Neural progenitor cell (in vitro differentiated cells): ENCODE measurements around the gene SLCO4A1. TPM values are rescaled to one million over a fixed set of nuclear protein-coding genes. Genes with fewer than 3 reads are reported as not detected.
A peak's percentile ranks its signal among the peaks of the same experiment; 100 is the strongest.

Source experiments
- DNase-seq: peaks from one replicate; pipeline ENCODE4 v3.0.0-alpha.2; 2016; ENCODE audit warnings: low spot score
- H2AFZ ChIP-seq: fragments of 200-600 bp; sonication (generic); replicated peaks from 2 replicates; pipeline ENCODE4 v1.6.1; 2016; ENCODE audit warnings: antibody characterized with exemption
- H3F3A ChIP-seq: fragments of 200-600 bp; sonication (generic); 2 replicates; pipeline ENCODE4 v1.6.1; 2016; ENCODE audit warnings: antibody characterized with exemption, low read depth
- H3K27ac ChIP-seq: fragments of 200-600 bp; sonication (generic); 2 replicates; pipeline ENCODE4 v1.5.1; 2016; ENCODE audit warnings: mild to moderate bottlenecking
- H3K27me3 ChIP-seq: fragments of 200-600 bp; sonication (generic); 2 replicates; pipeline ENCODE4 v1.6.1; 2016; ENCODE audit warnings: mild to moderate bottlenecking, moderate library complexity
- H3K36me3 ChIP-seq: fragments of 200-600 bp; sonication (generic); 2 replicates; pipeline ENCODE4 v1.5.1; 2016
- H3K4me1 ChIP-seq: fragments of 200-600 bp; sonication (generic); 2 replicates; pipeline ENCODE4 v1.6.1; 2016; ENCODE audit warnings: mixed run types
- H3K4me2 ChIP-seq: fragments of 200-600 bp; sonication (generic); 2 replicates; pipeline ENCODE4 v1.6.1; 2016
- H3K4me3 ChIP-seq: fragments of 200-600 bp; sonication (generic); 2 replicates; pipeline ENCODE4 v1.5.1; 2016
- H3K79me2 ChIP-seq: fragments of 200-600 bp; sonication (generic); 2 replicates; pipeline ENCODE4 v1.6.1; 2016; ENCODE audit warnings: low read depth
- H3K9ac ChIP-seq: fragments of 200-600 bp; sonication (generic); 2 replicates; pipeline ENCODE4 v1.6.1; 2016
- H3K9me3 ChIP-seq: fragments of 200-600 bp; sonication (generic); 2 replicates; pipeline ENCODE4 v1.5.1; 2016; ENCODE audit warnings: low read depth
- H4K20me1 ChIP-seq: fragments of 200-600 bp; sonication (generic); 2 replicates; pipeline ENCODE4 v1.6.1; 2016; ENCODE audit warnings: low read depth
- H3K27ac Mint-ChIP-seq: 3 replicates; pipeline ENCODE4 v1.8.0; 2021; ENCODE audit warnings: mixed read lengths
- H3K27me3 Mint-ChIP-seq: 2 replicates; pipeline ENCODE4 v1.8.0; 2022; ENCODE audit warnings: low read depth, mild to moderate bottlenecking, inconsistent platforms, moderate library complexity, mixed read lengths; ENCODE audit not compliant: insufficient read depth
- H3K36me3 Mint-ChIP-seq: 3 replicates; pipeline ENCODE4 v1.8.0; 2021; ENCODE audit warnings: mixed read lengths
- H3K4me1 Mint-ChIP-seq: 3 replicates; pipeline ENCODE4 v1.8.0; 2021; ENCODE audit warnings: mixed read lengths
- H3K4me3 Mint-ChIP-seq: 3 replicates; pipeline ENCODE4 v1.8.0; 2021; ENCODE audit warnings: mild to moderate bottlenecking, moderate library complexity, mixed read lengths
- H3K9me3 Mint-ChIP-seq: 3 replicates; pipeline ENCODE4 v1.8.0; 2020; ENCODE audit warnings: mixed read lengths
- CTCF ChIP-seq: fragments of 200-600 bp; sonication (generic); IDR thresholded peaks from 2 replicates; pipeline ENCODE4 v1.5.1; 2017; ENCODE audit warnings: antibody characterized with exemption, mild to moderate bottlenecking
- EZH2 ChIP-seq: fragments of 200-600 bp; sonication (generic); IDR thresholded peaks from 2 replicates; pipeline ENCODE4 v1.6.1; 2017; ENCODE audit warnings: antibody characterized with exemption, mild to moderate bottlenecking, moderate library complexity
- EZH2phosphoT487 ChIP-seq: fragments of 200-600 bp; sonication (generic); IDR thresholded peaks from 2 replicates; pipeline ENCODE4 v1.6.1; 2017; ENCODE audit warnings: antibody characterized with exemption
- total RNA-seq: library from RNA; depleted of rRNA; stranded (reverse); fragments of >200 nt; gene quantifications from 2 replicates; pipeline ENCODE4 v1.2.3, GENCODE V29; 2015; ENCODE audit warnings: low replicate concordance

The SLCO4A1 gene
- total RNA-seq, 1 donor from 2014 or later = 0.88 TPM

GRCh38 chr20:62699741-62700140 lies 57.4 kb downstream of the SLCO4A1 start:
- no peak overlapping the region for H3K9ac ChIP-seq
- no peaks in the 10 kb centered on the region for H3K27me3 ChIP-seq
- H3K4me2 ChIP-seq = no peak overlapping the region
- H4K20me1 ChIP-seq = no peaks in the 10 kb centered on the region
- no peaks in the 10 kb centered on the region for H3K79me2 ChIP-seq
- peaks cover 15% of the 10 kb centered on the region for H3K27me3 Mint-ChIP-seq
- H3F3A ChIP-seq = no peaks in the 10 kb centered on the region
- no peaks in the 10 kb centered on the region for H3K36me3 Mint-ChIP-seq
- no peak for DNase-seq
- no peak overlapping the region for H2AFZ ChIP-seq
- H3K9me3 Mint-ChIP-seq = peaks cover 2% of the 10 kb centered on the region
- peaks cover 3% of the 10 kb centered on the region for H3K4me1 ChIP-seq
- peaks cover 20% of the 10 kb centered on the region for H3K4me1 Mint-ChIP-seq
- TF ChIP-seq CTCF = no peak
- no peak for TF ChIP-seq EZH2
- TF ChIP-seq EZH2phosphoT487 = no peak
- no peaks in the 10 kb centered on the region for H3K36me3 ChIP-seq
- no peak overlapping the region for H3K4me3 Mint-ChIP-seq
- H3K9me3 ChIP-seq = no peaks in the 10 kb centered on the region
- H3K27ac ChIP-seq = no peak overlapping the region
- no peak overlapping the region for H3K4me3 ChIP-seq
- H3K27ac Mint-ChIP-seq = no peak overlapping the region

- peaks cover 3% of the 10 kb centered on the region for H3K4me1 ChIP-seq
- H3K27ac Mint-ChIP-seq = no peak overlapping the region
- H3K4me2 ChIP-seq = no peak overlapping the region
- no peaks in the 10 kb centered on the region for H3K9me3 ChIP-seq
- no peak overlapping the region for H2AFZ ChIP-seq
- H3K4me3 ChIP-seq = no peak overlapping the region
- no peaks in the 10 kb centered on the region for H3K9me3 Mint-ChIP-seq
- peaks cover 9% of the 10 kb centered on the region for H3K27me3 Mint-ChIP-seq
- H3K27ac ChIP-seq = no peak overlapping the region
- H3F3A ChIP-seq = no peaks in the 10 kb centered on the region
- H3K79me2 ChIP-seq = no peaks in the 10 kb centered on the region
- peaks cover 4% of the 10 kb centered on the region for H3K27me3 ChIP-seq
- no peaks in the 10 kb centered on the region for H4K20me1 ChIP-seq
- peaks cover 19% of the 10 kb centered on the region for H3K4me1 Mint-ChIP-seq
- DNase-seq = no peak
- no peak overlapping the region for H3K4me3 Mint-ChIP-seq
- H3K36me3 Mint-ChIP-seq = no peaks in the 10 kb centered on the region
- no peaks in the 10 kb centered on the region for H3K36me3 ChIP-seq
- TF ChIP-seq CTCF = no peak
- no peak for TF ChIP-seq EZH2
- no peak for TF ChIP-seq EZH2phosphoT487
- no peak overlapping the region for H3K9ac ChIP-seq
Measured at GRCh38 chr20:62700261-62700930, 58.1 kb downstream of the SLCO4A1 start.

GRCh38 chr20:62701161-62702012 lies 59.1 kb downstream of the SLCO4A1 start:
- Histone ChIP-seq H3K9me3 (no peaks in the 10 kb centered on the region), H3K9ac (no peak overlapping the region), H3K27ac (no peak overlapping the region), H3K36me3 (no peaks in the 10 kb centered on the region), H2AFZ (no peak overlapping the region), H3K4me1 (peaks cover 3% of the 10 kb centered on the region), H3K27me3 (peaks cover 11% of the 10 kb centered on the region), H3K4me2 (no peak overlapping the region), H3K4me3 (no peak overlapping the region), H3F3A (no peaks in the 10 kb centered on the region), H3K79me2 (no peaks in the 10 kb centered on the region), H4K20me1 (no peaks in the 10 kb centered on the region)
- no peak for DNase-seq
- TF ChIP-seq EZH2 (no peak), CTCF (no peak), EZH2phosphoT487 (no peak)
- Mint-ChIP-seq H3K36me3 (no peaks in the 10 kb centered on the region), H3K4me1 (peaks cover 20% of the 10 kb centered on the region), H3K4me3 (peak overlapping the region; percentile 64), H3K27me3 (peaks cover 12% of the 10 kb centered on the region), H3K27ac (peak overlapping the region; percentile 78), H3K9me3 (no peaks in the 10 kb centered on the region)
